KOPT-K1 (cell line): ENCODE results near the gene CALD1.

Experiments
- H3K27ac ChIP-seq: fragments of 200-600 bp; sonication (generic); 2 replicates; pipeline ENCODE4 v1.5.1; 2016; ENCODE audit warnings: antibody characterized with exemption, mild to moderate bottlenecking, low read depth, low read length; ENCODE audit not compliant: poor library complexity, severe bottlenecking
- H3K36me3 ChIP-seq: fragments of 200-600 bp; sonication (generic); 2 replicates; pipeline ENCODE4 v1.5.1; 2017; ENCODE audit warnings: antibody characterized with exemption, mild to moderate bottlenecking, low read length, moderate library complexity; ENCODE audit not compliant: insufficient read depth
- H3K9me3 ChIP-seq: fragments of 200-600 bp; sonication (generic); 2 replicates; pipeline ENCODE4 v1.5.1; 2017; ENCODE audit warnings: antibody characterized with exemption, low read length, mild to moderate bottlenecking; ENCODE audit not compliant: insufficient read depth, poor library complexity, severe bottlenecking

The CALD1 gene

GRCh38 chr7:134750083-134751062 lies 29.1 kb upstream of the CALD1 start:
- no peaks in the 10 kb centered on the region for H3K9me3 ChIP-seq
- H3K27ac ChIP-seq, result no peak overlapping the region
- no peaks in the 10 kb centered on the region for H3K36me3 ChIP-seq

GRCh38 chr7:134752006-134752760 lies 27.3 kb upstream of the CALD1 start:
- Histone ChIP-seq H3K9me3 (no peaks in the 10 kb centered on the region), H3K27ac (no peak overlapping the region), H3K36me3 (no peaks in the 10 kb centered on the region)

- Histone ChIP-seq H3K9me3 (no peaks in the 10 kb centered on the region), H3K36me3 (no peaks in the 10 kb centered on the region), H3K27ac (no peak overlapping the region)
These were observed 23.9 kb upstream of the CALD1 start for GRCh38 chr7:134755422-134756022.

GRCh38 chr7:134757938-134758337 lies 21.5 kb upstream of the CALD1 start:
- Histone ChIP-seq H3K36me3 (no peaks in the 10 kb centered on the region), H3K9me3 (no peaks in the 10 kb centered on the region), H3K27ac (no peak overlapping the region)

GRCh38 chr7:134758981-134759380 lies 20.5 kb upstream of the CALD1 start:
- Histone ChIP-seq H3K9me3 (no peaks in the 10 kb centered on the region), H3K27ac (no peak overlapping the region), H3K36me3 (no peaks in the 10 kb centered on the region)

GRCh38 chr7:134761266-134761665 lies 18.2 kb upstream of the CALD1 start:
- H3K9me3 ChIP-seq, result no peaks in the 10 kb centered on the region
- H3K36me3 ChIP-seq, result no peaks in the 10 kb centered on the region
- H3K27ac ChIP-seq, result no peak overlapping the region

GRCh38 chr7:134763960-134764359 lies 15.5 kb upstream of the CALD1 start:
- Histone ChIP-seq H3K9me3 (no peaks in the 10 kb centered on the region), H3K27ac (no peak overlapping the region)

GRCh38 chr7:134764365-134764764 lies 15.1 kb upstream of the CALD1 start:
- no peaks in the 10 kb centered on the region for H3K36me3 ChIP-seq
- H3K27ac ChIP-seq, result no peak overlapping the region
- no peaks in the 10 kb centered on the region for H3K9me3 ChIP-seq

More at GRCh38 chr7:134763960-134764359, 15.5 kb upstream of the CALD1 start:
- H3K36me3 ChIP-seq, result no peaks in the 10 kb centered on the region

GRCh38 chr7:134766779-134767519 lies 12.5 kb upstream of the CALD1 start:
- no peaks in the 10 kb centered on the region for H3K36me3 ChIP-seq
- no peak overlapping the region for H3K27ac ChIP-seq
- no peaks in the 10 kb centered on the region for H3K9me3 ChIP-seq

GRCh38 chr7:134767520-134768168 lies 11.8 kb upstream of the CALD1 start:
- Histone ChIP-seq H3K27ac (no peak overlapping the region), H3K36me3 (no peaks in the 10 kb centered on the region)

GRCh38 chr7:134768243-134768642 lies 11.2 kb upstream of the CALD1 start:
- H3K36me3 ChIP-seq, result no peaks in the 10 kb centered on the region
- H3K27ac ChIP-seq, result no peak overlapping the region
- H3K9me3 ChIP-seq, result no peaks in the 10 kb centered on the region

More at GRCh38 chr7:134767520-134768168, 11.8 kb upstream of the CALD1 start:
- H3K9me3 ChIP-seq, result no peaks in the 10 kb centered on the region

- no peaks in the 10 kb centered on the region for H3K36me3 ChIP-seq
- no peaks in the 10 kb centered on the region for H3K9me3 ChIP-seq
- no peak overlapping the region for H3K27ac ChIP-seq
These were observed 8.8 kb upstream of the CALD1 start for GRCh38 chr7:134770676-134771075.

GRCh38 chr7:134771111-134771510 lies 8.3 kb upstream of the CALD1 start:
- H3K9me3 ChIP-seq, result no peaks in the 10 kb centered on the region
- no peaks in the 10 kb centered on the region for H3K36me3 ChIP-seq
- H3K27ac ChIP-seq, result no peak overlapping the region

GRCh38 chr7:134771889-134772288 lies 7.5 kb upstream of the CALD1 start:
- Histone ChIP-seq H3K27ac (no peak overlapping the region), H3K9me3 (no peaks in the 10 kb centered on the region), H3K36me3 (no peaks in the 10 kb centered on the region)
